GM21529 (cell line): Measurements from ENCODE around the gene SLC45A1.
"Not testable (repeated sequence)": the region's sequence is repeated elsewhere in the genome, so short reads cannot be mapped to it uniquely, and the experiment has no call there.

Source experiments
- ATAC-seq: cut with Tn5 transposase; IDR thresholded peaks from one replicate; pipeline ENCODE4 v1.9.1; 2021; ENCODE audit not compliant: unreplicated experiment

SLC45A1 gene

GRCh38 chr1:8365661-8366362 lies 47.9 kb downstream of the SLC45A1 start:
- ATAC-seq: no peak

DNA sequence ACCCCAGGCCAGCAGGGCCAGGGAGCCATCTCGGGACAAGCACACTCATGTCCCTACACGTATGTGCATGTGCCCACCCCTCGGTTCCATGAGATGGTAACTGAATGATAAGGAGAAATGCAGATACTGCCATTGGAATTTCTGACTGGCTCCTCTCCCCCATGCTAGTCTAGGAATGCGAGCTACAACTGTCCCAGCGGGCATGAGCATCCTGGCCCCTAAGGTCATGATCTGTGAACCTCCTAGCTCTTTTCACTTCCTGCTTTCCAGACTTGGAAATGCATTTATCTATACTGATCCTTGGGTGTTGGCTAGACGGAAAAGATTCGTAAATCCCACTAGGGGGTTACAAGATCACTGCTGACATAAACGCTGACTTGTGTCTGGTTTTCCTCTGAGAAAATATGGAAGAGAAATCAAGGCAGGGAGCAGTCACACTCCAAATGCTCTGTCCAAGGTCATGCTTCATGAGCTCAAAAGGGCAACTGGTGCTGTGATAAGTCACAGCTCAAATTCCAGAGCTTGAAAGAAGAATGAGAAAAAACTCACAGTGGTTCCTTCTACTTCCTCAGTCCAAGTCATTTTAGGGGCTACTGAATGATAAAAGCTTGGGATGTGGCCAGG lies 49.8 kb downstream of the SLC45A1 start:
- ATAC-seq: no peak

DNA sequence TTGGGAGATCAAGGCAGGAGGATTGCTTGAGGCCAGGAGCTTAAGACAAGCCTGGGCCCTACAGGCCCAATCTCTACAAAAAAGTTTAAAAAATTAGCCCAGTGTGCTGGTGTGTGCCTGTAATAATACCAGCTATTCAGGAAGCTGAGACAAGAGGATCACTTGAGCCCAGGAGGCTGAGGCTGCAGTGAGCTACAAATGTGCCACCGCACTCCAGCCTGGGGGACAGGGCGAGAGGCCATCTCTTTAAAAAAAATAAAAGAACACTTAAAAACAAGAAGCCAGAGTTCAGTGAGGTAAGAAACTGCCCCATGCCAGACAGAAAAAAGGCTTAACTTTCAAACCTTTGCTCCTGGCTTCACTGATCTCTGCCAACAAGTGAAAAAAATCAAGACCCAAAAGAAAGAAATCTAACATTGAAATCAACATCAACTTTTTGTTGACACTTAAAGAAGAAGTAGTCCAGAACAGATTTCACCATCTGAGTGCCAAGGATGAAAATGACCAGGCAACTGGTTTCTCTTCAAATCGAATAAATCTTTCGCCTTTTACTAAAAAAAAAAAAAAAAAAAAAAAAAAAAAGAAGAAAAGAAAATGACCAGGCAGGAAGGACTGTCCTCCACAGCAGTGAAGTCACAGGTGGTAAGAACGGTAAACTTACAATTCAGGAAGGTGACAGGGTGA lies 51.2 kb downstream of the SLC45A1 start:
- no peak for ATAC-seq

- ATAC-seq: no peak
Measured at GRCh38 chr1:8370046-8370881, 52.4 kb downstream of the SLC45A1 start.

GRCh38 chr1:8370905-8371315 lies 53.0 kb downstream of the SLC45A1 start:
- ATAC-seq: no peak

DNA sequence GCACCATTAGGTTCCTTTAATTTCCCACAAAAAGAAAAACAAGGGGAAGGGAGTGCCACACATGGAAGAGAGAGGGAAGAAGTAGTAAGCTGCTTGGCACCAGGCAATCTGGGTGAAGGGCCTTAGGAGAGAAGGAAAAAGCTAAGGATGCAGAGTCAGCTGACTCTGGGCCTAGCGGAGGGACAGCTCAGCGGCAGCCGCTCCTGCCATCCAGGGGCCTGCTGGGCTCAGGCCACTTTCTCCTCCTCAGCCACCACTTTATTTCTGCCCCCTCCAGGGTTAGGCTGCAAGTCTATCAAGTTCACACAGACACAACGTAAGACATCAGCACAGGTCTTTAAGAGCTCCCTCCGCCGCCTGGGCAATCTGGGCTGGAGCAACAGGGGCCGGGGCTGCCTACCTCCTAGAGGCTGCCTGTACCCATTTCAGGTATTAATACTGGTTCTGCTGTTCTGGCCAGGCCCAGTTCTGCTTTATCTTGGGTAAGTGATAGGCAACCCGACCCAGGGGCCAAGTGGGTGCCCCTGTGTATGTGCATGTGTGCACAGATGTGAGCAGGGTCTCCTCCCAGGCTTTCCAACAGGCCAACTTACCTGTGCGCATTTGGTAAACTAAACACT lies 53.6 kb downstream of the SLC45A1 start:
- ATAC-seq: no peak

DNA sequence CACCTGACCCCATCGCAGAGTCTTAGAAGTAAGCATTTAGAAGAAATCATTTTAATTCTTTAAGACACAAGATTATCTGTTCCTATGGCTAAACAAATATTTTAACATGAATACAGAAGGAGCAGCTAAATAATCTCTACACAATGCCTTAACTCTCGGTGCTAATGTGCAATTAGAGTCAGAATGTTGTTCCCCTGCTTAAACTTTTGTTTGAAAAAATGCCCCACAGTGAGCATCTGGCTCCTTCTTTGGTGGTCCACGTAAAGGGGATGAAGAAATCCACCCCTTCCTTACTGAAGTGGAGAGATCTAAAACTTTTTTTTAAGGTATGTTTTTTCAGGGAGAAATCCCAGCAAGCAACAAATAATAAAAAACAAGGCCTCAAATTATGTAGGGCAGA lies 55.2 kb downstream of the SLC45A1 start:
- no peak for ATAC-seq

DNA sequence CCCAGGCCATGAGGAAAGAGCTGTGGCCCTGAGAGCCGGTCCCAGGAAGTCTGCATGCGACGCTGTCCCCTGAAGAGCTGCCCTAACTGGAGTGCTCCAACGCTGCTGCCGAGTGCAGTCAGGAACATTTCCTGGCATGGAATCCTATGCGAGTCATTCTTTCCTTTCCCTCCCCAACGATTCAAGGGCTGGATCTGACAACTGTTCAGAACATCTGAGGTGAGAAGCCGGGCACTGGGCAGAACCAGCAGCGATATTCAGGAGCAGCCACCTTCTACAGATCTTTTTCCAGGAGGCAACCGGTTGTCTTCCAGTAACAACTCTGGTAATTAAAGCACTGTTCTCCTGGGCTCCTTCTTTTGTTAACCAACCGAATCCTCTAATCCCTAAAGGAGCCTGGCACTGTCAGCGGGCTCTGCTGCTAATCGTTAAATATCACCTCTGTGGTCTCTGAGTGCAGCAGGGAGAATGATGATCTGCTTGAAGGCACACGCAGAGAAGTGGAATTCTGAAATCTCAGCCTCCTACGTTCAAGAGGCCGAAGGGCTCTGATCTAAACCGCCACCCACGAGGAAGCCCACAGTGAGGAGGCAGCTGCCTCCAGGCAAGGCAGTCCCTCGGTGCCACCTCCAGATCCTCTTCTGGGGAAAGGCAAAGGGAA lies 55.8 kb downstream of the SLC45A1 start:
- no peak for ATAC-seq

DNA sequence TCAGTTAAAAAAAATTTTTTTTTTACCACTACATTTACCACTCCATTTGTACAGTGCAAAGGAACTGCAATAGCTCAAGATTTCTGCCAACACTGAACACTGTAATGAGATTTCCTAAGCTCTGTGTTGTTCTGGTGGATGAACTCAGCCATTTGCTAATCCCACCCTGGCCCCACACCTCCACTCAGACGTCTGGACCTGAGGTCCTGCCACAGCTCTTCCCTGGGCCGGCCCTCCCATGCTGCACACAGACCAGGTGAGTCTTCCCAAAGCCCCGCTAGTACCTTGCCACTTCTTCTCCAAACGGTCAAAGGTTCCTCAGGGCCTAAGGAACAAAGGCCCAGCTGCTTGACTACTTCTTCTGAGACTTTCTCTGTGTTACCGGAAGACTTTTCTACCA lies 56.4 kb downstream of the SLC45A1 start:
- no peak for ATAC-seq

- no peak for ATAC-seq
Measured at GRCh38 chr1:8374812-8375211, 56.9 kb downstream of the SLC45A1 start.

- no peak for ATAC-seq
Measured at GRCh38 chr1:8376358-8376840, 58.5 kb downstream of the SLC45A1 start.

DNA sequence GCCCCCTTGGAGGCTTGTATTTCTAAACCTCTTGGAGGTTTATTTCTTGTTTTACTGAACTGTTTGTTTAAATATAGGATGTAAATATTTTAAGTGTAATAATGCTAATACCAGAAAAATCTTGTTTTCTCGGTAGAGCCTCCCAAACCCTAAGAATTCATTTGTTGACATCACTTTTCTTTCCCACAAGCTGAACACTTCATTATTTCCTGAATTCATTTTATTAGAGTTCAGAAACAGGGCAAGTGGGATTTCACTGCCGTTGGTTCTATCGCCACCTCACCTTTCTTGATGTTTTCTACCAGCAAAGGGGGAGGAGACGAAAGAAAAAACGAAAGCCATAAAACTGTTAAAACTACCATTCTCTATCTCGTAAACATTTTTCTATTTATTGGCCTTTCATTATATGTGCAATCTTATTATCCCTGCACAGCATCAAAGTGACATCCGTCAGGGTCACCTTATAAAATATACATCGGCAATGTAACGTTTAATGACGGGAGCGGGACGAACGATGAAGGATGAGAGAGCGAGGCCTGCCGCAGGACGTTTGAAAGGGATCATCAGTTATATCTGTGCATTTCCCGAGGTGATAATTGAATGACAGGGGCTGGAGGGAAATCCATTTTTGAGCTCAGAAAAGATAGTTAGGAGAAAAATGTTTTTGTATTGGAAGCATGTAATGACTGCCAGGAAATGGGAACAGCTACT lies 59.5 kb downstream of the SLC45A1 start:
- ATAC-seq: no peak

GRCh38 chr1:8378178-8378577 lies 60.3 kb downstream of the SLC45A1 start:
- ATAC-seq: no peak

GRCh38 chr1:8378981-8379470 lies 61.1 kb downstream of the SLC45A1 start:
- ATAC-seq: no peak

GRCh38 chr1:8379513-8380186 lies 61.7 kb downstream of the SLC45A1 start:
- ATAC-seq: no peak

GRCh38 chr1:8380310-8380709 lies 62.4 kb downstream of the SLC45A1 start:
- not testable (repeated sequence) for ATAC-seq

- ATAC-seq: no peak
Measured at GRCh38 chr1:8381618-8382017, 63.7 kb downstream of the SLC45A1 start.

DNA sequence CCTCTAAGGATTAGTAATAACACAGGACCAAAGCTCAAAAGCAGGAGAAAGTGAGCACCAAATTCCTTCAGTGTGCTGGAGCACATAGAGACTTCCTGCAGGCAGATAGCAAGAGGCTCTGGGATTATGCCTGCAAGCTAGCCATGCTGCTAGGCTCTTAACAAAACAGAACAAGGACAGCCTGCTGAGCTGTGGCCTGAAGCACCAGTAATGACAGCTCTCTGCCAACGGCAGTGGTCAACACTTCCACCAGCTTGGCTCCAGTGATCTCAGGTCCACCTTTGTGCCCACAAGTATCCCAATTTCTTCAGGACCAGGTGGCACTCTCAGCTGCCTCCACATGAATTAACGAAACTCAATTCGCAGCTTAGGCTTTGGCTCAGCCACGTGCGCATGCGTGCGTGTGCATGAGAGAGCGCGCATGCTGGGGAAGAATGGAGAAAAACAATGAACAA lies 64.2 kb downstream of the SLC45A1 start:
- ATAC-seq: no peak
